GM13977 (cell line): ENCODE results near the gene SYMPK.

Experiments used
- DNase-seq: peaks from one replicate; pipeline ENCODE4 v3.0.0; 2012; ENCODE audit warnings: low spot score
- CTCF ChIP-seq: IDR thresholded peaks from 2 replicates; pipeline ENCODE4 v1.5.1; 2012; ENCODE audit warnings: mild to moderate bottlenecking, control low read depth; ENCODE audit not compliant: insufficient read depth; ENCODE audit errors: extremely low read depth, missing control alignments
- in situ Hi-C: fragments of 300-500 bp; cut with MboI; formaldehyde crosslinking; loops from one replicate; pipeline ENCODE4 v1.12.0; 2022; ENCODE audit warnings: low sequenced_read_pairs, low pct_unique_long_range_greater_than_20kb, mixed read lengths, inconsistent platforms; ENCODE audit not compliant: unreplicated experiment

SYMPK gene

GRCh38 chr19:45824531-45825262 lies 38.2 kb downstream of the SYMPK start:
- TF ChIP-seq CTCF, result no peak
- in situ Hi-C loops, result no loop called here

GRCh38 chr19:45824041-45824471 lies 38.9 kb downstream of the SYMPK start:
- DNase-seq, result no peak
- in situ Hi-C loops, result no loop called here
- no peak for TF ChIP-seq CTCF

More at GRCh38 chr19:45824531-45825262, 38.2 kb downstream of the SYMPK start:
- no peak for DNase-seq

GRCh38 chr19:45823182-45823581 lies 39.8 kb downstream of the SYMPK start:
- TF ChIP-seq CTCF, result no peak
- no peak for DNase-seq
- in situ Hi-C loops, result no loop called here

- DNase-seq, result no peak
- no peak for TF ChIP-seq CTCF
- in situ Hi-C loops, result no loop called here
These were observed 40.2 kb downstream of the SYMPK start for GRCh38 chr19:45822716-45823115.

GRCh38 chr19:45821570-45821969 lies 41.4 kb downstream of the SYMPK start:
- TF ChIP-seq CTCF, result no peak
- in situ Hi-C loops, result no loop called here
- no peak for DNase-seq

GRCh38 chr19:45821103-45821521 lies 41.8 kb downstream of the SYMPK start:
- in situ Hi-C loops, result no loop called here
- TF ChIP-seq CTCF, result no peak
- no peak for DNase-seq
